Measurements from ENCODE around the gene EFNB2. TPM values are rescaled to one million over a fixed set of nuclear protein-coding genes. Genes with fewer than 3 reads are reported as not detected.

EFNB2 gene
- total RNA-seq (2022; extraction: Qiagen RNA extraction; ENCODE audit: low read depth), result 1.4 to 2.2 TPM (median 1.9 TPM) in 5 replicates

GRCh38 chr13:106535552-106536243 is at the start of gene EFNB2:
EFNB2 (minus strand) TSS chr13:106535662; CDS start chr13:106534964, 698 bp downstream.

GRCh38 chr13:106567474-106568298 is 32.2 kb upstream of the EFNB2 start, which contains the start of gene ARGLU1:
ARGLU1 (minus strand) TSS chr13:106568137; CDS start chr13:106567919, 218 bp downstream.

Other genes with a start within 250 kb of the EFNB2 start
- 31.0 to 42.3 TPM (median 31.5 TPM) in 5 replicates for gene ARGLU1, start 32.5 kb upstream of the EFNB2 start, total RNA-seq (2022; extraction: Qiagen RNA extraction; ENCODE audit: low read depth)